Dermis microvascular lymphatic vessel endothelial cell (primary cell): ENCODE results near the gene CLDN10. TPM values are rescaled to one million over a fixed set of nuclear protein-coding genes. Genes with fewer than 3 reads are reported as not detected.

Source experiments
- total RNA-seq: library from RNA; depleted of rRNA; stranded (reverse); fragments of >200 nt; gene quantifications from 2 replicates; pipeline ENCODE4 v1.2.1, GENCODE V29; 2014

The CLDN10 gene
- total RNA-seq, 1 donor from 2014 or later: 0.13 TPM

Other genes starting within 250 kb of the CLDN10 start
- 0.90 and 1.9 TPM in 2 replicates for gene DZIP1, start 92.0 kb downstream of the CLDN10 start, total RNA-seq
- gene DNAJC3, start 124.4 kb downstream of the CLDN10 start, total RNA-seq: 51.5 and 66.8 TPM in 2 replicates